ENCODE measurements around the gene ARF6.
A peak's percentile ranks its signal among the peaks of the same experiment; 100 is the strongest.
"Not testable (repeated sequence)": the region's sequence is repeated elsewhere in the genome, so short reads cannot be mapped to it uniquely, and the experiment has no call there.

ARF6 gene

DNA sequence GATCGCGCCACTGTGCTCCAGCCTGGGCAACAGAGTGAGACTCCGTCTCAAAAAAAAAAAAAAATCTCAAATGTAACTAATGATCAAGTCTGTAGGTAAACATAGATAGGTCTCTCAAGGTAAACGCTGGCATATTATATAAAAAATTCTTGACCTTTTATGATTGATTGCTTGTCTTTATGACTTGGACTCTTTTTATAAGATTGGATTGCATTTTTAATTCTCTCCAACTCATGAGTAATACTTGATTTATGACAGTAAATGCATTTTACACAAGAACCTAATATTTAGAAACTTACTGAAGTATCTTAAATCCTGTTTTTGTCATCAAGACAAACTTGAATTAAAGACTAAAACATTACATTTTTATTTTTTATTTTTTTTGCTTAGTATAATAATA lies 16.1 kb downstream of the ARF6 start:
- no peak for DNase-seq

DNA sequence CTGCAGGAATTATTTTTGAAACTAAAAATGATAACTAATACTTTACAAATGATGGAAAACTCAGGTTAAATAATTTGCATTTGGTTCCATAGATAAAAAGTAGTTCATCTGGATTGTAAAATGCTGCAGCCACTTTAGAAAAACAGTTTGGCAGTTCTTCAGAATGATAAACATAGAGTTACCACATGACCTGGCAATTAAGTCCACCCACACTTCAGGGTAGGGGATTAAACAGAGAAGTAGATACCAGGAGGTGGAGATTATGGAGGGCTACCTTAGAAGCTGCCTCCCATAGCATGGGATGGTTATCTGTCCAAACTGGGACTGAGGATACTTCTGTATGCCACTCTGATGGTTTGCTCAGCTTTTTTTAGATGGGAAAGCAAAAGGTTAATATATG lies 22.2 kb downstream of the ARF6 start:
- DNase-seq, result no peak

DNA sequence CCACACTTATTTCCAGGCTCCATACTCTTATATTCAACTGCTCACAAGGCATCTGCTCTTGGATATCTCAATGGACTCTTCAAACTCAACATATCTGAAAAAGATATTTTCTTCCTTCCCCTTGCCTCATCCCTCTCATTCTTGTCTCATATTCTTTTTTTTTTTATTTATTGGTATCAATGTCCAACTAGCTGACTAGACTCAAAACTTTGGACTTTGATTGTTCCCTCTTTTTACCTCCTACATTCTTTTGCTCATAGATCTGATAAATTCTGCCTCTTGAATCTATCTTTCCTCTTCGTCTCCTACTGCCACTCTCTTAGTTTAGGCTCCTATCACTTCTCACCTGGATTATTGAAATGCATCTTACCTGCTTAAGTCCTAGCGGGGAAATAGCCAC lies 25.8 kb downstream of the ARF6 start:
- DNase-seq, result no peak

- DNase-seq, result no peak
These were observed 27.2 kb downstream of the ARF6 start for GRCh38 chr14:49919825-49920659.

GRCh38 chr14:49920935-49921334 lies 28.1 kb downstream of the ARF6 start:
- DNase-seq, result no peak

DNA sequence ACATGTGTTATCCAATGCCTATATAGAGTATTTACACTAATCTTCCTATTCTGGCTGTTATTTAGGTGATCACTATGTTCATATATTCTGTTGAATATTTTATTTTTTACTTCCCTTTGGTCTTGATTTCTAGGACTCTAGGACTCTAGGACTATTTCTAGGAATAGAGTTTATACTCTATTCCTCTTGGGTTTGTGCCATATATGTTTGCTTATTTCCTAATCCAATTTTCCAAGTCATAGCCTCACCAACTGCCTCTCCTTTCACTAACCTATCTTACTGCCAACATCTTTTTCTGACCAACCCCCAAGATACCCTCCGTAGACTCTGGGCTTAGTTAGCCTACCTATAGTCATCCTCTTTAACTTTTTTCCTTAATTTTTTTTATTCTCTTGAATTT lies 28.5 kb downstream of the ARF6 start:
- no peak for DNase-seq

DNA sequence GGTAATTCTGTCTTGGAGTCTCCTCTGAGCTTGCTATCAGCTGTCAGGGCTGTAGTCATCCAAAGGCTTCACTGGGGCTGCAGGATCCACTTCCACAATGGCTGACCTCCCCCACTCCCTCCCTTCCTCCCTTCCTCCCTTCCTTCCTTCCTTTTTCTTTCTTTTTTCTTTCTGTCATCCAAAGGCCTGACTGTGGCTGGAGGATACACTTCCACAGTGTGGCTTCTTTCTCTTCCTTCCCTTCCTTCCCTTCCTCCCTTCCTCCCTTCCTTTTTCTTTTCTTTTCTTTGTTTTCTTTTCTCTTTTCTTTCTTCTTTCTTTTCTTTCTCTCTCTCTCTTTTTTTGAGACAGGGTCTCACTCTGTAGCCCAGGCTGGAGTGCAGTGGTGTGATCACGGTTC lies 30.6 kb downstream of the ARF6 start:
- DNase-seq, result no peak

GRCh38 chr14:49923881-49924280 lies 31.0 kb downstream of the ARF6 start:
- no peak for DNase-seq

- no peak for DNase-seq
These were observed 32.0 kb downstream of the ARF6 start for GRCh38 chr14:49924852-49925251.

DNA sequence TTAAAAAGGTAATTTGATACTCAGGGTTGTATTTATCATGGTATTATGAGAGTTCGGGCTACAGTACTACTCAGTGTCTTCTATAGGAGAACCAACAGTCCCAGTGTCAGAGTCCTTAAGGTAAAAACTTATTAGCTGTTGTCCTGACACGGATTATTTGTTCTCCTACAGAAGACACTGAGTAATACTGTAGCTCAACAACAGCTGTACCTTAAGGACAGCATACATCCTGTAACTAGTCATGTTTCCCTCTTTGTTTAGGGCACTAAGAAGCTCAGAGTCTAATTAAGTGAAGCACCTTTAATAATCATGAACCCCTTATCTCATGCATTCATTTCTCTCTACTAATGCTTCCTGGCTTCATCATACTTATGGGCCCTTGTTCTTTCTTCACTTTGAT lies 33.9 kb downstream of the ARF6 start:
- no peak for DNase-seq

DNA sequence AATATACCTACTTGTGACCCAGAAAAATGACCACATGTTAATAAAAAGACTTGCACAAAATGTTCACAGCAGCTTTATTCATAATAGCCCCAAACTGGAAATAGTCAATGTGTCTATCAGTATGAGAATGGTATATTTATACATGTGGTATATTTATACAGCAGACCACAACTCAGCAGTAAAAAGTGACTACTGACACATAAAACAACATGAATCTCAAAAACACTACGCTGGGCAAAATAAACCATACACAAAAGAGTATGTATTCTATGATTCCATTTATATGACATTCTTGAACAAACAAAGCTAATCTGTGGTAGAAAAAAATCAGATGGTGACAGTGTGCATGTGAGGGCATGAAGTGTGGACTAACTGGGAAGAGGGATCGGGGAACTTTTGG lies 35.1 kb downstream of the ARF6 start:
- DNase-seq, result no peak

DNA sequence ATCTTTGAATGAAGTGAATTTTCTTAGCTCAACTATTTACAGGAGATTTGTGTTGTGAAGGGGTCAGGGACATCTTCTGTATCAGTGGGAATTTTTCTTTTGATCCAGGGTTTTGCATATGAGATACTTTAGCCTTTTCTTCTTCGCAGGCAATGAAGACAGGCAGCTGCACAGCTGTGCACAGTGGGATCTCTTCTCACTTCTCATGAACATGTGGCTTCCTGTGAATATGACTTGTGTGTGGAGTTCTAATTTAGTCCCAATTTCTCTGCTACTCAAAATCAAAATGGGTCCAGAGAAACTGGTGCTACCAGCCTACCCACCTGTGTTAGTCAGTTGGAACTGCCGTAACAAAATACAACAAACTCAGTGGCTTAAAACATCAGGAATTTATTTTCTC lies 37.8 kb downstream of the ARF6 start:
- DNase-seq, result no peak

DNA sequence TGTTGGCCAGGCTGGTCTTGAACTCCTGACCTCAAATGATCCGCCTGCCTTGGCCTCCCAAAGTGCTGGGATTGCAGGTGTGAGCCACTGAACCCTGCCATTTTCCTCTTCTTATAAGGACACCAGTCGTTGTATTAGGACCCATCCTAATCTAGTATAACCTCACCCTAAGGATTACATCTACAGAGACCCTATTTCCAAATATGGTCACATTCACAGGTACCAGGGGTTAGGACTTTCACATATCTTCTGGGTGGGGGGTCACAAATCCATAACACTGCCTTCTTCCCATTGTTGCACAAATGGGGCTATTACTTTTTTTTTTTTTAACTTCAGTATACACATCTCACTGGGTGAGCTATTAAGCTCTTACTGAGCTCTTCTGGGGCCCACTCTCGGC lies 38.6 kb downstream of the ARF6 start:
- no peak for DNase-seq

DNA sequence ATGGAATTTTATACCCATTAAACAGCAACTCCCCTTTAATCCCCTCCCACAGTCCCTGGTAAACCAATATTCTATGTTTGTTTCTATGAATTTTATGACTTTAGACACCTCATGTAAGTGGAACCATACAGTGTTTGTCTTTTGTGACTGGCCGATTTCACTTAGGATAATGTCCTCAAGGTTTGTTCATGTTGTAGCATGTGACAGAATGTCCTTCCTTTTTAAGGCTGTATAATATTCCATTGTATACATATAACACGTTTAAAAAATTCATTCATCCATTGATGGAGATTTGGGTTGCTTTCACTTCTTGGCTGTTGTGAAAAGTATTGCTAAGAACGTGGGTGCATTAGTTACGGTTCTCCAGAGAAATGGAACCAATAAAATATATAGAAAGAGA lies 40.2 kb downstream of the ARF6 start:
- no peak for DNase-seq

- no peak for DNase-seq
These were observed 40.8 kb downstream of the ARF6 start for GRCh38 chr14:49933704-49934103.

- no peak for DNase-seq
These were observed 41.8 kb downstream of the ARF6 start for GRCh38 chr14:49934646-49935045.

DNA sequence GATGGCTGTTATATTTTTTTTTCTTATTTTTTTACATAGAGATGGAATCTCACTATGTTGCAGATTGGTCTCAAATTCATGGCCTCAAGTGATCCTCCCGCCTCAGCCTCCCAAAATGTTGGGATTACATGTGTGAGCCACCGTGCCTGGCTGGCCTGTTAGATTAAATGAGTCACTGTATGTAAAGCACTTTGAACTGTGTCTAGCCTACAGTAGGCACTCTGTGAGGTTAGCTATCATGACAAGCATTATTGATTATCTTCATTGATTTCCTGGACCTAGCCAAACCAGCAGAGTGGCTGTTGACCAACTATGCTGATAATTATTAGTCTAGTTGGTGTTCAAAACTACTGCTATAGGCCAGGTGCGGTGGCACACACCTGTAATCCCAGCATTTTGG lies 42.6 kb downstream of the ARF6 start:
- DNase-seq, result no peak

- DNase-seq, result not testable (repeated sequence)
These were observed 43.4 kb downstream of the ARF6 start for GRCh38 chr14:49936246-49936645.

- DNase-seq, result not testable (repeated sequence)
These were observed 44.0 kb downstream of the ARF6 start for GRCh38 chr14:49936882-49937281.

GRCh38 chr14:49939215-49939614 lies 46.3 kb downstream of the ARF6 start:
- not testable (repeated sequence) for DNase-seq

GRCh38 chr14:49939884-49940510 lies 47.1 kb downstream of the ARF6 start:
- no peak for DNase-seq

DNA sequence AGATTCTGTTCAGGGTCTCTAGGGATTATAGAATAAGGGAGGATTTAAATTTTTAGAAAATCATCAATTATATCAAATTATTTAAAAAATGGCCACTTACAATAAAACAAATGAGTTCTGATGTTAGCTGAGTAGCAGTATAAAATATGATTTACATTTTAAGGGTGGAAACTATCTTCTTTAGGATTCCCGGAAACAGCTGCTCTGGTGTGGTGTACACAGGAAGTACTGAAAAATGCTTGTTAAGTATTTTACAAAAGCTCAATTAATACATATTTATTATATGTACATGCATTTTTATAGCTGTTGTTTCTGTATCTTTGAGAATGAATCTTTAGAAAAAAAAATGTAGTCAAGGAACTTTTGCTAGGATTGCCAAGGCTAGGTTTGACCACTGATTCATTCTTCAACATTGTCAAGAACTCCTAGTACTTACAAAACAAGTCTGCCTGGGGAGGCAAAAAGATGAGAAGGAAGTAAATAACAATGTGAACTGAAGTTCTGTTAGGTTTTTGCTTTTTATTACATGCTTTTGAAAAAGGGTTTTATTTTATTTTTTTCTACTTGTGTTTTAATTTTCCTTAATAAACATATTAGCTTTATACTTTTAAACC lies 48.0 kb downstream of the ARF6 start:
- DNase-seq, result peak; percentile 53

GRCh38 chr14:49942090-49942489 lies 49.2 kb downstream of the ARF6 start:
- no peak for DNase-seq

GRCh38 chr14:49944501-49944900 lies 51.6 kb downstream of the ARF6 start:
- no peak for DNase-seq
